Astrocyte (in vitro differentiated cells and primary cell): ENCODE measurements around the gene PLCH1. TPM values are rescaled to one million over a fixed set of nuclear protein-coding genes. Genes with fewer than 3 reads are reported as not detected.
"Not testable (repeated sequence)": the region's sequence is repeated elsewhere in the genome, so short reads cannot be mapped to it uniquely, and the experiment has no call there.

Experiments used
- DNase-seq: peaks from one replicate; pipeline ENCODE4 v3.0.0-alpha.2; 2010; ENCODE audit warnings: low read depth
- FAIRE-seq: peaks from 2 replicates; lab custom pipeline; 2011; peaks lifted over from hg19 to GRCh38; lab: Jason Lieb, UNC
- H2AFZ ChIP-seq: 2 replicates; pipeline ENCODE4 v1.6.0; 2012; ENCODE audit warnings: low read depth, low read length, inconsistent platforms
- H3K27ac ChIP-seq: 2 replicates; pipeline ENCODE4 v1.5.1; 2011; ENCODE audit warnings: low read depth, low read length, inconsistent platforms
- H3K27me3 ChIP-seq: 2 replicates; pipeline ENCODE4 v1.6.0; 2011; ENCODE audit warnings: low read length, inconsistent platforms; ENCODE audit not compliant: insufficient read depth
- H3K36me3 ChIP-seq: 2 replicates; pipeline ENCODE4 v1.5.1; 2011; ENCODE audit warnings: low read length, inconsistent platforms; ENCODE audit not compliant: insufficient read depth
- H3K4me1 ChIP-seq: 2 replicates; pipeline ENCODE4 v1.5.1; 2011; ENCODE audit warnings: low read length, inconsistent platforms; ENCODE audit not compliant: insufficient read depth
- H3K4me2 ChIP-seq: 2 replicates; pipeline ENCODE4 v1.6.0; 2012; ENCODE audit warnings: low read length, inconsistent platforms
- H3K4me3 ChIP-seq: 2 replicates; pipeline ENCODE4 v1.5.1; 2011; ENCODE audit warnings: low read depth, mild to moderate bottlenecking, low read length, inconsistent platforms; ENCODE audit not compliant: insufficient read depth
- H3K79me2 ChIP-seq: 2 replicates; pipeline ENCODE4 v1.6.0; 2012; ENCODE audit warnings: mild to moderate bottlenecking, low read length, inconsistent platforms; ENCODE audit not compliant: insufficient read depth
- H3K9ac ChIP-seq: 2 replicates; pipeline ENCODE4 v1.6.0; 2012; ENCODE audit warnings: mild to moderate bottlenecking, low read length, inconsistent platforms
- H3K9me3 ChIP-seq: 2 replicates; pipeline ENCODE4 v1.5.1; 2012; ENCODE audit warnings: low read depth, mild to moderate bottlenecking, low read length, inconsistent platforms; ENCODE audit not compliant: insufficient read depth
- H4K20me1 ChIP-seq: 2 replicates; pipeline ENCODE4 v1.6.0; 2012; ENCODE audit warnings: low read length, inconsistent platforms; ENCODE audit not compliant: insufficient read depth
- H3K27ac Mint-ChIP-seq: one replicate; pipeline ENCODE4 v1.8.0; 2021; ENCODE audit warnings: mild to moderate bottlenecking, mixed read lengths; ENCODE audit not compliant: unreplicated experiment
- H3K27me3 Mint-ChIP-seq: one replicate; pipeline ENCODE4 v1.8.0; 2021; ENCODE audit warnings: low read depth, mixed read lengths; ENCODE audit not compliant: unreplicated experiment
- H3K36me3 Mint-ChIP-seq: one replicate; pipeline ENCODE4 v1.8.0; 2021; ENCODE audit warnings: low read depth, mixed read lengths; ENCODE audit not compliant: unreplicated experiment
- H3K4me1 Mint-ChIP-seq: one replicate; pipeline ENCODE4 v1.8.0; 2021; ENCODE audit warnings: low read depth, mixed read lengths; ENCODE audit not compliant: unreplicated experiment
- H3K4me3 Mint-ChIP-seq: one replicate; pipeline ENCODE4 v1.8.0; 2021; ENCODE audit warnings: mild to moderate bottlenecking, moderate library complexity, mixed read lengths; ENCODE audit not compliant: unreplicated experiment
- H3K9me3 Mint-ChIP-seq: one replicate; pipeline ENCODE4 v1.8.0; 2021; ENCODE audit warnings: mild to moderate bottlenecking, mixed read lengths; ENCODE audit not compliant: unreplicated experiment
- CTCF ChIP-seq: IDR thresholded peaks from 2 replicates; pipeline ENCODE4 v1.5.1; 2011; ENCODE audit warnings: low read depth, mild to moderate bottlenecking, inconsistent platforms, low read length, moderate library complexity; ENCODE audit not compliant: insufficient read depth
- EZH2 ChIP-seq: IDR thresholded peaks from 2 replicates; pipeline ENCODE4 v1.6.1; 2012; ENCODE audit warnings: mild to moderate bottlenecking, low read length, inconsistent platforms; ENCODE audit not compliant: insufficient read depth
- total RNA-seq: library from RNA; stranded (reverse); gene quantifications from 2 replicates; pipeline ENCODE4 v1.2.1, GENCODE V29; 2021

PLCH1 gene
- total RNA-seq, 1 donor from 2014 or later = 1.2 TPM

DNA sequence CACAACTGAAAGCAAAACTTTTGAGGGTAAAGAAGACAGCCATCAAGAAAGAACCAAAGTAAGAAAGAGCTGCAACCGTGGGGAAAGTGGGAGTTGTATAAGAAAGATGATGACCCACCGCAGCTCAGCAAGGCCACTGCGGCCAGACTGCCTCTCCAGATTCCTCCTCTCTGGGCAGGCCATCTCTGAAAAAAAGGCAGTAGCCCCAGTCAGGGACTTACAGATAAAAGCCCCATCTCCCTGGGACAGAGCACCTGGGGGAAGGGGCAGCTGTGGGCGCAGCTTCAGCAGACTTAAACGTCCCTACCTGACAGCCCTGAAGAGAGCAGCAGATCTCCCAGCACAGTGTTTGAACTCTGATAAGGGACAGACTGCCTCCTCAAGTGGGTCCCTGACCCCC is 124.3 kb downstream of the PLCH1 start:
- H3K9me3 Mint-ChIP-seq, H3K4me1 ChIP-seq, H3K27ac ChIP-seq, H3K4me1 Mint-ChIP-seq, H3K9ac ChIP-seq, H3K4me3 Mint-ChIP-seq, H3K36me3 Mint-ChIP-seq, H3K4me2 ChIP-seq, DNase-seq, H3K27me3 Mint-ChIP-seq, H3K36me3 ChIP-seq, H3K27ac Mint-ChIP-seq, FAIRE-seq, H4K20me1 ChIP-seq, H3K79me2 ChIP-seq, H2AFZ ChIP-seq, H3K9me3 ChIP-seq, H3K4me3 ChIP-seq, H3K27me3 ChIP-seq: not testable (repeated sequence)

DNA sequence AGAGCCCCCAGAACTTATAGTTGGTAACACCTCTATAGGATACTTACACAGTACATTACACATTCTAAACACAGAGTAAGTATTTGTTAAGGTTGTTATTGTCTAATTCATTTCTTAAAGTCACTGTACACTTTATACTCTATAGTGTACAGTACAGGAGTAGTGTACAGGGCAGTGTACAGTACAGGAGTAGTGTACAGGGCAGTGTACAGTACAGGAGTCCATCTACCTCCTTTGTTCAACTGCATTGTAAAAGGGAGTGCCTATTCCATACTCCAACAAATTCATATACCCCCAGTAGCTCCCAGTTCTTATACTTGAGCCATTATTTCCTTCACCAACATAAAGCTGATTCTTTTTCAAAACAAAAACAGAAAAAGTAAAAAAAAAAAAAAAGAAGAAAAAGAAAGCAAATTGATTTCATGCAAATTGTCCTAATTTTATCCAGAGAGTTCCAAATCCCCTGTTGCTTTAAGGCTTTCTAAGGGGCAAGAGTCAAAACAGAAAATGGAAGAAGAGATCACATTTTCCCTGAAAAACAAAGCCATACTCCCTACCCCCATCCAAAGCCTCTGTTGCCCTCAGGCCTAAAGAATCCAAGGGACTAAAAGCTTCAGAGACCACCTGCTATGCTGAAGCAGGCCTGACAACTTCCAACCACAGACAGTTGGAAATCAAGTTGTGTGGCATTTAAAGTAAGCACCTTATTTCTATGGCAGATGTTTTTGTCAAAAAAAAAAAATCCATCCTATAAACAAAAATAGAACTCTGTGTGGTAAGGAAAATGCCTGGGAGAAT is 125.6 kb downstream of the PLCH1 start:
- Mint-ChIP-seq H3K36me3 (no peaks in the 10 kb centered on the region), H3K4me3 (no peak overlapping the region), H3K9me3 (peaks cover 2% of the 10 kb centered on the region), H3K27ac (no peak overlapping the region), H3K4me1 (no peaks in the 10 kb centered on the region), H3K27me3 (no peaks in the 10 kb centered on the region)
- DNase-seq (no peak), FAIRE-seq (no peak)
- Histone ChIP-seq H3K4me3 (no peak overlapping the region), H3K9me3 (no peaks in the 10 kb centered on the region), H3K79me2 (no peaks in the 10 kb centered on the region), H2AFZ (no peak overlapping the region), H3K27ac (no peak overlapping the region), H3K36me3 (no peaks in the 10 kb centered on the region), H3K4me1 (no peaks in the 10 kb centered on the region), H3K9ac (no peak overlapping the region), H3K4me2 (no peak overlapping the region), H4K20me1 (no peaks in the 10 kb centered on the region), H3K27me3 (no peaks in the 10 kb centered on the region)
- no peak for TF ChIP-seq CTCF
- no peak for TF ChIP-seq EZH2

- no peak for DNase-seq
- FAIRE-seq = no peak
- no peak overlapping the region for H3K4me2 ChIP-seq
- H3K27ac ChIP-seq = no peak overlapping the region
- no peaks in the 10 kb centered on the region for H3K27me3 ChIP-seq
- Mint-ChIP-seq H3K27me3 (no peaks in the 10 kb centered on the region), H3K4me1 (no peaks in the 10 kb centered on the region), H3K4me3 (no peak overlapping the region), H3K36me3 (no peaks in the 10 kb centered on the region), H3K9me3 (peaks cover 4% of the 10 kb centered on the region), H3K27ac (no peak overlapping the region)
- TF ChIP-seq CTCF (no peak), EZH2 (no peak)
- no peaks in the 10 kb centered on the region for H3K36me3 ChIP-seq
- H3K9me3 ChIP-seq = no peaks in the 10 kb centered on the region
- H3K9ac ChIP-seq = no peak overlapping the region
- H3K4me3 ChIP-seq = no peak overlapping the region
- H3K4me1 ChIP-seq = no peaks in the 10 kb centered on the region
- no peak overlapping the region for H2AFZ ChIP-seq
- no peaks in the 10 kb centered on the region for H3K79me2 ChIP-seq
- no peaks in the 10 kb centered on the region for H4K20me1 ChIP-seq
Observed at GRCh38 chr3:155618543-155618942, 126.3 kb downstream of the PLCH1 start.
